H1 (cell line): ENCODE results near the gene CDH8. TPM values are rescaled to one million over a fixed set of nuclear protein-coding genes. Genes with fewer than 3 reads are reported as not detected.

Experiments
- CTCF ChIA-PET: fragments of 300-600 bp; sonication (Branson Sonifier 250); formaldehyde crosslinking; loops from one replicate; lab custom pipeline; 2021; ENCODE audit not compliant: partially characterized antibody; lab: Charles Lee
- POLR2A ChIA-PET: fragments of 300-600 bp; sonication (Branson Sonifier 250); formaldehyde crosslinking; loops from one replicate; lab custom pipeline; 2021; ENCODE audit warnings: inconsistent platforms; ENCODE audit not compliant: partially characterized antibody; lab: Charles Lee
- DNase-seq, 2 experiments: peaks; one replicate each; pipeline versions ENCODE4 v3.0.0 to v3.0.0-alpha.2; 2010 to 2022; ENCODE audit warnings: low spot score in 2 of 2, low read depth in 1 of 2, mixed read lengths in 1 of 2
- FAIRE-seq: peaks from 2 replicates; lab custom pipeline; 2011; peaks lifted over from hg19 to GRCh38; lab: Jason Lieb, UNC
- H2AFZ ChIP-seq: 2 replicates; pipeline ENCODE4 v1.8.1; 2012; ENCODE audit warnings: low read length, inconsistent platforms
- H2AK5ac ChIP-seq: 2 replicates; pipeline ENCODE4 v1.6.1; 2013; ENCODE audit warnings: low read depth, low read length
- H2BK120ac ChIP-seq: replicated peaks from 2 replicates; pipeline ENCODE3; 2013; ENCODE audit warnings: low read depth, low read length, inconsistent platforms
- H2BK12ac ChIP-seq: 2 replicates; pipeline ENCODE4 v1.6.1; 2013; ENCODE audit warnings: low read depth, low read length
- H2BK15ac ChIP-seq: 2 replicates; pipeline ENCODE4 v1.6.1; 2013; ENCODE audit warnings: low read length
- H2BK20ac ChIP-seq: 2 replicates; pipeline ENCODE4 v1.6.1; 2013; ENCODE audit warnings: low read length
- H2BK5ac ChIP-seq: 2 replicates; pipeline ENCODE4 v1.6.1; 2013; ENCODE audit warnings: low read depth, low read length
- H3K14ac ChIP-seq: 2 replicates; pipeline ENCODE4 v1.6.1; 2013; ENCODE audit warnings: inconsistent platforms; ENCODE audit not compliant: insufficient read length
- H3K18ac ChIP-seq: 2 replicates; pipeline ENCODE4 v1.6.1; 2013; ENCODE audit warnings: low read length; ENCODE audit errors: extremely low read depth
- H3K23ac ChIP-seq: 2 replicates; pipeline ENCODE4 v1.6.1; 2013; ENCODE audit warnings: inconsistent platforms; ENCODE audit not compliant: insufficient read length
- H3K23me2 ChIP-seq: 2 replicates; pipeline ENCODE4 v1.6.1; 2013; ENCODE audit warnings: low read depth, low read length
- H3K27ac ChIP-seq: 2 replicates; pipeline ENCODE4 v1.6.1; 2011; ENCODE audit warnings: low read depth, low read length, inconsistent platforms
- H3K27me3 ChIP-seq, 4 experiments: replicated peaks in 1 of 4; 1 replicate in 1 of 4; 2 replicates in 3 of 4; pipeline versions ENCODE4 v1.6.1 to v1.8.1; 2011 to 2013; ENCODE audit warnings: low read length in 3 of 4, mild to moderate bottlenecking in 3 of 4, inconsistent platforms in 2 of 4, mixed read lengths in 2 of 4, moderate library complexity in 1 of 4; ENCODE audit not compliant: control insufficient read depth in 3 of 4, insufficient read depth in 3 of 4; ENCODE audit errors: extremely low read depth in 1 of 4
- H3K36me3 ChIP-seq, 4 experiments: 2 replicates each; pipeline versions ENCODE4 v1.6.1 to v1.8.1; 2011 to 2013; ENCODE audit warnings: mild to moderate bottlenecking in 4 of 4, low read length in 3 of 4, moderate library complexity in 2 of 4, control low read depth in 1 of 4, inconsistent platforms in 1 of 4; ENCODE audit not compliant: insufficient read depth in 4 of 4, control insufficient read depth in 2 of 4
- H3K4ac ChIP-seq: replicated peaks from 2 replicates; pipeline ENCODE3; 2013; ENCODE audit warnings: low read length, low read depth, mixed read lengths, inconsistent platforms; ENCODE audit not compliant: insufficient read length
- H3K4me1 ChIP-seq, 4 experiments: replicated peaks in 1 of 4; 1 replicate in 1 of 4; 2 replicates in 3 of 4; pipeline versions ENCODE4 v1.6.1 to v1.8.1; 2011 to 2013; ENCODE audit warnings: low read length in 3 of 4, inconsistent platforms in 2 of 4, mixed read lengths in 1 of 4; ENCODE audit not compliant: insufficient read depth in 4 of 4, control insufficient read depth in 3 of 4
- H3K4me2 ChIP-seq, 2 experiments: 2 replicates each; pipeline versions ENCODE4 v1.6.1 to v1.8.1; 2011 to 2013; ENCODE audit warnings: low read depth in 2 of 2, low read length in 2 of 2, control low read depth in 1 of 2, inconsistent platforms in 1 of 2, mild to moderate bottlenecking in 1 of 2; ENCODE audit not compliant: insufficient read depth in 1 of 2
- H3K4me3 ChIP-seq, 4 experiments: fragments of 200-600, 300-600 bp in 1 of 4; sonication (generic), shearing (Covaris generic), sonication (Bioruptor Twin) in 1 of 4; 2 replicates each; pipeline versions ENCODE4 v1.5.1 to v1.8.1; 2011 to 2016; ENCODE audit warnings: low read length in 4 of 4, low read depth in 3 of 4, control low read depth in 2 of 4, inconsistent platforms in 2 of 4, mild to moderate bottlenecking in 2 of 4, mixed read lengths in 1 of 4, moderate library complexity in 1 of 4; ENCODE audit not compliant: insufficient read depth in 2 of 4; ENCODE audit errors: extremely low read depth in 1 of 4
- H3K56ac ChIP-seq: replicated peaks from 2 replicates; pipeline ENCODE3; 2013; ENCODE audit warnings: low read depth, mild to moderate bottlenecking, mixed read lengths, low read length, inconsistent platforms; ENCODE audit not compliant: insufficient read length
- H3K79me1 ChIP-seq: 2 replicates; pipeline ENCODE4 v1.6.1; 2013; ENCODE audit warnings: low read depth, low read length, control low read depth
- H3K79me2 ChIP-seq, 2 experiments: 2 replicates each; pipeline versions ENCODE4 v1.6.1 to v1.8.1; 2012 to 2013; ENCODE audit warnings: low read length in 2 of 2, mild to moderate bottlenecking in 2 of 2, inconsistent platforms in 1 of 2; ENCODE audit not compliant: insufficient read depth in 2 of 2, control insufficient read depth in 1 of 2
- H3K9ac ChIP-seq, 4 experiments: replicated peaks in 1 of 4; 1 replicate in 1 of 4; 2 replicates in 3 of 4; pipeline versions ENCODE4 v1.6.1 to v1.8.1; 2011 to 2013; ENCODE audit warnings: low read depth in 3 of 4, low read length in 3 of 4, control low read depth in 2 of 4, mild to moderate bottlenecking in 2 of 4, moderate library complexity in 2 of 4, inconsistent platforms in 1 of 4; ENCODE audit errors: extremely low read depth in 1 of 4
- H3K9me3 ChIP-seq, 2 experiments: 2 replicates each; pipeline versions ENCODE4 v1.6.1 to v1.8.1; 2012 to 2013; ENCODE audit warnings: mild to moderate bottlenecking in 2 of 2, moderate library complexity in 2 of 2, control low read depth in 1 of 2, inconsistent platforms in 1 of 2, low read depth in 1 of 2, low read length in 1 of 2, mixed read lengths in 1 of 2; ENCODE audit not compliant: insufficient read depth in 2 of 2
- H4K20me1 ChIP-seq, 2 experiments: replicated peaks in 1 of 2; 2 replicates each; pipeline versions ENCODE3 to v1.8.1; 2011 to 2013; ENCODE audit warnings: inconsistent platforms in 2 of 2, low read length in 2 of 2, mild to moderate bottlenecking in 1 of 2; ENCODE audit not compliant: insufficient read depth in 2 of 2, control insufficient read depth in 1 of 2
- H4K5ac ChIP-seq: 2 replicates; pipeline ENCODE4 v1.6.1; 2013; ENCODE audit warnings: low read length, low read depth, mixed read lengths, inconsistent platforms; ENCODE audit not compliant: insufficient read length
- H4K8ac ChIP-seq: 2 replicates; pipeline ENCODE4 v1.8.0; 2013; ENCODE audit warnings: mild to moderate bottlenecking, moderate library complexity, low read length, inconsistent platforms; ENCODE audit not compliant: insufficient read depth; ENCODE audit errors: extremely low read depth
- H4K91ac ChIP-seq: replicated peaks from 2 replicates; pipeline ENCODE3; 2013; ENCODE audit warnings: low read length, mixed read lengths, inconsistent platforms; ENCODE audit not compliant: insufficient read length
- CBX8 ChIP-seq: fragments of 300-800, 300-1000 bp; sonication (generic); IDR thresholded peaks from 2 replicates; pipeline ENCODE4 v1.7.1; 2016; ENCODE audit warnings: low read depth, low read length, borderline replicate concordance
- GTF2F1 ChIP-seq: IDR thresholded peaks from 2 replicates; pipeline ENCODE4 v1.6.1; 2012; ENCODE audit warnings: low read depth, low read length, improper control_type of control experiment, borderline replicate concordance
- HDAC2 ChIP-seq, 2 experiments: fragments of 300-600 bp in 1 of 2; sonication (generic) in 1 of 2; IDR thresholded peaks; 2 replicates each; pipeline ENCODE4 v1.6.1; 2011 to 2012; ENCODE audit warnings: low read depth in 2 of 2, low read length in 2 of 2, mild to moderate bottlenecking in 2 of 2, moderate library complexity in 2 of 2, borderline replicate concordance in 1 of 2, inconsistent platforms in 1 of 2
- KDM1A ChIP-seq: fragments of 200-600, 300-600 bp; sonication (generic); IDR thresholded peaks from 2 replicates; pipeline ENCODE4 v1.7.1; 2016; ENCODE audit warnings: mild to moderate bottlenecking, low read length, borderline replicate concordance
- MAFK ChIP-seq: IDR thresholded peaks from 2 replicates; pipeline ENCODE4 v1.6.1; 2012; ENCODE audit warnings: low read depth, mild to moderate bottlenecking, improper control_type of control experiment, low read length
- POU5F1 ChIP-seq: IDR thresholded peaks from 2 replicates; pipeline ENCODE4 v1.6.1; 2011; ENCODE audit warnings: low read depth, mild to moderate bottlenecking, low read length, moderate library complexity
- RFX5 ChIP-seq: IDR thresholded peaks from 2 replicates; pipeline ENCODE4 v1.6.1; 2011; ENCODE audit warnings: low read depth, low read length, improper control_type of control experiment, borderline replicate concordance
- SIN3A ChIP-seq, 2 experiments: IDR thresholded peaks in 1 of 2; conservative IDR thresholded peaks in 1 of 2; 2 replicates each; pipeline ENCODE4 v1.6.1; 2011 to 2012; ENCODE audit warnings: low read length in 2 of 2, improper control_type of control experiment in 1 of 2, low read depth in 1 of 2, mild to moderate bottlenecking in 1 of 2
- SIRT6 ChIP-seq: IDR thresholded peaks from one replicate; pipeline ENCODE4 v1.7.1; 2012; ENCODE audit warnings: low read length, inconsistent platforms
- SIX5 ChIP-seq: IDR thresholded peaks from 2 replicates; pipeline ENCODE4 v1.6.1; 2011; ENCODE audit warnings: mild to moderate bottlenecking, low read depth, low read length
- SP1 ChIP-seq: IDR thresholded peaks from 2 replicates; pipeline ENCODE4 v1.6.1; 2011; ENCODE audit warnings: low read depth, low read length
- SP4 ChIP-seq: IDR thresholded peaks from 2 replicates; pipeline ENCODE4 v1.6.1; 2012; ENCODE audit warnings: low read length, inconsistent platforms
- SUZ12 ChIP-seq: fragments of 200-600 bp; sonication (generic); IDR thresholded peaks from 2 replicates; pipeline ENCODE4 v1.6.1; 2012; ENCODE audit warnings: mild to moderate bottlenecking, inconsistent platforms, low read length, moderate library complexity, mixed read lengths
- USF2 ChIP-seq: IDR thresholded peaks from 2 replicates; pipeline ENCODE4 v1.6.1; 2011; ENCODE audit warnings: low read length, improper control_type of control experiment
- WGBS, 2 experiments: shearing (Covaris generic) in 1 of 2; methylation state at CpG; one replicate each; pipeline versions ENCODE4 v1.1.6 to v1.1.7; 2013 to 2015; ENCODE audit warnings: low lambda C conversion rate in 2 of 2, mixed read lengths in 2 of 2, inconsistent platforms in 1 of 2, low coverage in 1 of 2, missing lambda C conversion rate in 1 of 2; ENCODE audit not compliant: insufficient replicate concordance in 2 of 2, insufficient coverage in 1 of 2, insufficient read length in 1 of 2; ENCODE audit errors: extremely low coverage in 1 of 2, missing lambda C conversion rate in 1 of 2; 5-methylcytosine and 5-hydroxymethylcytosine counted together
- polyA plus RNA-seq, 7 experiments: library from polyadenylated mRNA; depleted of rRNA in 3 of 7; stranded (reverse) in 5 of 7; unstranded in 2 of 7; fragments of >200 nt in 5 of 7; fragments of 200-250 nt in 2 of 7; gene quantifications; 1 replicate in 5 of 7; 2 replicates in 1 of 7; 4 replicates in 1 of 7; pipeline versions ENCODE4 v1.2.1 to v1.2.3, GENCODE V29; 2011 to 2013; ENCODE audit warnings: missing spikeins in 2 of 7, mixed read lengths in 2 of 7
- total RNA-seq: library from RNA; stranded (reverse); fragmentation: NEBNext Ultra II Directional; extraction: Animal tissue kit (Norgen Biotek cat#: 25700); gene quantifications from 2 replicates; pipeline ENCODE4 v1.2.1, GENCODE V29; 2021

CDH8 gene
- total and polyA plus RNA-seq, 2 of the 8 experiments (the other 6 are each of a cell fraction or from before 2014, with no cell fraction given), result 7.7 to 8.4 TPM

GRCh38 chr16:62020681-62021080 is 15.6 kb downstream of the CDH8 start:
- H2AK5ac ChIP-seq, result no peak overlapping the region
- H3K4me1 ChIP-seq, result peaks cover 0 to 12% (median under 1%) of the 10 kb centered on the region in 4 experiments; a peak in 2 of 7 replicates
- no peak overlapping the region for H4K5ac ChIP-seq
- no peak overlapping the region for H2BK20ac ChIP-seq
- H3K36me3 ChIP-seq, result no peaks in the 10 kb centered on the region
- no peaks in the 10 kb centered on the region for H4K20me1 ChIP-seq
- no peak overlapping the region for H4K8ac ChIP-seq
- H3K9me3 ChIP-seq, result no peaks in the 10 kb centered on the region
- no peak overlapping the region for H3K27ac ChIP-seq
- H3K9ac ChIP-seq, result no peak overlapping the region
- H3K56ac ChIP-seq, result no peak overlapping the region
- H3K27me3 ChIP-seq, result no peaks in the 10 kb centered on the region
- H2BK5ac ChIP-seq, result no peak overlapping the region
- 86% methylated on average over 6 of the region's 6 CpGs; no CpG with 5 or more reads in 1 of the 2 experiments for WGBS, 2 experiments
- H4K91ac ChIP-seq, result no peak overlapping the region
- no peaks in the 10 kb centered on the region for H3K23me2 ChIP-seq
- no peak overlapping the region for H3K4ac ChIP-seq
- ChIA-PET POLR2A (no interaction called here), CTCF (interaction anchor here (0.8 to 2.2 kb wide), 4 partner anchors 9 to 100 kb away, joined by 3 to 6 read pairs (median 4); no protein-coding TSS in a partner anchor)
- no peak overlapping the region for H2BK15ac ChIP-seq
- H2BK12ac ChIP-seq, result no peak overlapping the region
- H3K79me1 ChIP-seq, result no peaks in the 10 kb centered on the region
- no peak overlapping the region for H2AFZ ChIP-seq
- H3K4me3 ChIP-seq, result no peak overlapping the region
- no peak overlapping the region for H3K14ac ChIP-seq
- no peak overlapping the region for H3K18ac ChIP-seq
- DNase-seq, result no peak
- H3K79me2 ChIP-seq, result no peaks in the 10 kb centered on the region
- H3K23ac ChIP-seq, result no peak overlapping the region
- H2BK120ac ChIP-seq, result no peak overlapping the region
- no peak for FAIRE-seq
- no peak overlapping the region for H3K4me2 ChIP-seq
- TF ChIP-seq SP4 (no peak), POU5F1 (no peak), HDAC2 (IDR thresholded peaks at IDR 0.05; ENCODE audit: borderline replicate concordance in 1 of 2, low read depth in 2 of 2, low read length in 2 of 2) (no peak), CBX8 (no peak), KDM1A (no peak), SP1 (no peak), GTF2F1 (no peak), USF2 (no peak), SIN3A (conservative IDR thresholded peaks at IDR 0.05 in 1 of 2, IDR thresholded peaks at IDR 0.05 in 1 of 2; ENCODE audit: low read depth in 1 of 2, low read length in 2 of 2) (no peak), MAFK (no peak), SIX5 (no peak), SUZ12 (no peak), RFX5 (no peak), SIRT6 (no peak)
